ENCODE results near the gene FBXO28.

Gene FBXO28

GRCh38 chr1:224082146-224082545 is 31.8 kb upstream of the FBXO28 start:
- no peak overlapping the region for H2BK5ac ChIP-seq (ENCODE audit: low read depth, low read length, poor library complexity)
- H3K79me2 ChIP-seq (ENCODE audit: control insufficient read depth, insufficient read depth, low read length, poor library complexity): no peaks in the 10 kb centered on the region
- no peak overlapping the region for H4K12ac ChIP-seq (ENCODE audit: low read depth, low read length)
- no peak overlapping the region for H2BK120ac ChIP-seq (ENCODE audit: insufficient read depth, low read length, poor library complexity)
- no peak for DNase-seq
- H3K23ac ChIP-seq (ENCODE audit: low read length): no peak overlapping the region
- no peak overlapping the region for H2AK5ac ChIP-seq (ENCODE audit: low read length)
- H4K8ac ChIP-seq (ENCODE audit: low read depth, low read length): no peak overlapping the region
- H3K9me3 ChIP-seq (ENCODE audit: insufficient read depth, low read depth, low read length): no peaks in the 10 kb centered on the region
- H4K91ac ChIP-seq (ENCODE audit: low read depth, low read length): no peak overlapping the region
- H3K79me1 ChIP-seq (ENCODE audit: low read length): no peaks in the 10 kb centered on the region
- H3K4ac ChIP-seq (ENCODE audit: low read depth, low read length): no peak overlapping the region
- no peak overlapping the region for H3K9ac ChIP-seq (ENCODE audit: low read length)
- H3K27ac ChIP-seq (ENCODE audit: low read depth, low read length): no peak overlapping the region
- H2BK12ac ChIP-seq (ENCODE audit: low read length): no peak overlapping the region
- no CpG with 5 or more reads among the region's 4 CpGs for WGBS (ENCODE audit: extremely low coverage, insufficient coverage, insufficient read length)
- no peaks in the 10 kb centered on the region for H3K36me3 ChIP-seq (ENCODE audit: control insufficient read depth in 1 of 2, insufficient read depth in 2 of 2, low read length in 2 of 2)
- H3K4me3 ChIP-seq (ENCODE audit: low read depth, low read length): no peak overlapping the region
- no peaks in the 10 kb centered on the region for H3K4me1 ChIP-seq (ENCODE audit: control insufficient read depth in 1 of 2, insufficient read depth in 2 of 2, low read length in 2 of 2)
- H3K14ac ChIP-seq (ENCODE audit: low read length): no peak overlapping the region
- no peak overlapping the region for H3K4me2 ChIP-seq (ENCODE audit: low read length)
- H3K18ac ChIP-seq (ENCODE audit: low read length): no peak overlapping the region
- H2AFZ ChIP-seq (ENCODE audit: insufficient read depth, low read length, poor library complexity): no peak overlapping the region
- H3K27me3 ChIP-seq (ENCODE audit: insufficient read depth, low read length): no peaks in the 10 kb centered on the region

- no peaks in the 10 kb centered on the region for H3K79me1 ChIP-seq (ENCODE audit: low read length)
Observed at GRCh38 chr1:224084867-224085266, 29.0 kb upstream of the FBXO28 start.

GRCh38 chr1:224085421-224086108 is 28.3 kb upstream of the FBXO28 start:
- H2AK5ac ChIP-seq (ENCODE audit: low read length): no peak overlapping the region
- H3K4me1 ChIP-seq (ENCODE audit: control insufficient read depth in 1 of 2, insufficient read depth in 2 of 2, low read length in 2 of 2): no peaks in the 10 kb centered on the region
- H3K4me2 ChIP-seq (ENCODE audit: low read length): no peak overlapping the region
- H3K23ac ChIP-seq (ENCODE audit: low read length): no peak overlapping the region
- no peak overlapping the region for H3K4me3 ChIP-seq (ENCODE audit: low read depth, low read length)
- no peak overlapping the region for H2AFZ ChIP-seq (ENCODE audit: insufficient read depth, low read length, poor library complexity)
- no peak overlapping the region for H4K91ac ChIP-seq (ENCODE audit: low read depth, low read length)
- no CpG with 5 or more reads among the region's 4 CpGs for WGBS (ENCODE audit: extremely low coverage, insufficient coverage, insufficient read length)
- no peaks in the 10 kb centered on the region for H3K79me2 ChIP-seq (ENCODE audit: control insufficient read depth, insufficient read depth, low read length, poor library complexity)
- no peak for DNase-seq
- H3K9ac ChIP-seq (ENCODE audit: low read length): no peak overlapping the region
- no peak overlapping the region for H4K8ac ChIP-seq (ENCODE audit: low read depth, low read length)
- no peak overlapping the region for H2BK12ac ChIP-seq (ENCODE audit: low read length)
- H2BK120ac ChIP-seq (ENCODE audit: insufficient read depth, low read length, poor library complexity): no peak overlapping the region
- no peak overlapping the region for H3K4ac ChIP-seq (ENCODE audit: low read depth, low read length)
- no peak overlapping the region for H3K14ac ChIP-seq (ENCODE audit: low read length)
- H3K18ac ChIP-seq (ENCODE audit: low read length): no peak overlapping the region
- H3K9me3 ChIP-seq (ENCODE audit: insufficient read depth, low read depth, low read length): no peaks in the 10 kb centered on the region
- no peaks in the 10 kb centered on the region for H3K79me1 ChIP-seq (ENCODE audit: low read length)
- no peak overlapping the region for H4K12ac ChIP-seq (ENCODE audit: low read depth, low read length)
- H3K27me3 ChIP-seq (ENCODE audit: insufficient read depth, low read length): no peaks in the 10 kb centered on the region
- H3K36me3 ChIP-seq (ENCODE audit: control insufficient read depth in 1 of 2, insufficient read depth in 2 of 2, low read length in 2 of 2): no peaks in the 10 kb centered on the region
- H2BK5ac ChIP-seq (ENCODE audit: low read depth, low read length, poor library complexity): no peak overlapping the region
- no peak overlapping the region for H3K27ac ChIP-seq (ENCODE audit: low read depth, low read length)

More at GRCh38 chr1:224084867-224085266, 29.0 kb upstream of the FBXO28 start:
- Histone ChIP-seq H4K12ac (ENCODE audit: low read depth, low read length) (no peak overlapping the region), H3K9me3 (ENCODE audit: insufficient read depth, low read depth, low read length) (no peaks in the 10 kb centered on the region), H2BK12ac (ENCODE audit: low read length) (no peak overlapping the region), H3K27me3 (ENCODE audit: insufficient read depth, low read length) (no peaks in the 10 kb centered on the region), H2BK5ac (ENCODE audit: low read depth, low read length, poor library complexity) (no peak overlapping the region), H3K4ac (ENCODE audit: low read depth, low read length) (no peak overlapping the region), H2BK120ac (ENCODE audit: insufficient read depth, low read length, poor library complexity) (no peak overlapping the region), H3K27ac (ENCODE audit: low read depth, low read length) (no peak overlapping the region), H3K4me2 (ENCODE audit: low read length) (no peak overlapping the region), H3K18ac (ENCODE audit: low read length) (no peak overlapping the region), H3K79me2 (ENCODE audit: control insufficient read depth, insufficient read depth, low read length, poor library complexity) (no peaks in the 10 kb centered on the region), H2AK5ac (ENCODE audit: low read length) (no peak overlapping the region), H3K14ac (ENCODE audit: low read length) (no peak overlapping the region), H4K91ac (ENCODE audit: low read depth, low read length) (no peak overlapping the region), H3K36me3 (ENCODE audit: control insufficient read depth in 1 of 2, insufficient read depth in 2 of 2, low read length in 2 of 2) (no peaks in the 10 kb centered on the region), H2AFZ (ENCODE audit: insufficient read depth, low read length, poor library complexity) (no peak overlapping the region), H3K23ac (ENCODE audit: low read length) (no peak overlapping the region), H3K4me1 (ENCODE audit: control insufficient read depth in 1 of 2, insufficient read depth in 2 of 2, low read length in 2 of 2) (no peaks in the 10 kb centered on the region), H4K8ac (ENCODE audit: low read depth, low read length) (no peak overlapping the region), H3K9ac (ENCODE audit: low read length) (no peak overlapping the region), H3K4me3 (ENCODE audit: low read depth, low read length) (no peak overlapping the region)
- no peak for DNase-seq
- no CpG with 5 or more reads among the region's 4 CpGs for WGBS (ENCODE audit: extremely low coverage, insufficient coverage, insufficient read length)

GRCh38 chr1:224087286-224087794 is 26.6 kb upstream of the FBXO28 start:
- no peak overlapping the region for H3K9ac ChIP-seq (ENCODE audit: low read length)
- no peaks in the 10 kb centered on the region for H3K79me1 ChIP-seq (ENCODE audit: low read length)
- H2AK5ac ChIP-seq (ENCODE audit: low read length): no peak overlapping the region
- H3K23ac ChIP-seq (ENCODE audit: low read length): no peak overlapping the region
- H3K4me2 ChIP-seq (ENCODE audit: low read length): no peak overlapping the region
- H4K91ac ChIP-seq (ENCODE audit: low read depth, low read length): no peak overlapping the region
- H3K14ac ChIP-seq (ENCODE audit: low read length): no peak overlapping the region
- no peak overlapping the region for H4K8ac ChIP-seq (ENCODE audit: low read depth, low read length)
- no peaks in the 10 kb centered on the region for H3K36me3 ChIP-seq (ENCODE audit: control insufficient read depth in 1 of 2, insufficient read depth in 2 of 2, low read length in 2 of 2)
- H3K27me3 ChIP-seq (ENCODE audit: insufficient read depth, low read length): no peaks in the 10 kb centered on the region
- no peak for DNase-seq
- H3K4me3 ChIP-seq (ENCODE audit: low read depth, low read length): no peak overlapping the region
- H2BK120ac ChIP-seq (ENCODE audit: insufficient read depth, low read length, poor library complexity): no peak overlapping the region
- no peak overlapping the region for H3K18ac ChIP-seq (ENCODE audit: low read length)
- H3K79me2 ChIP-seq (ENCODE audit: control insufficient read depth, insufficient read depth, low read length, poor library complexity): no peaks in the 10 kb centered on the region
- H3K27ac ChIP-seq (ENCODE audit: low read depth, low read length): no peak overlapping the region
- no peaks in the 10 kb centered on the region for H3K9me3 ChIP-seq (ENCODE audit: insufficient read depth, low read depth, low read length)
- no peak overlapping the region for H2AFZ ChIP-seq (ENCODE audit: insufficient read depth, low read length, poor library complexity)
- H2BK5ac ChIP-seq (ENCODE audit: low read depth, low read length, poor library complexity): no peak overlapping the region
- no peak overlapping the region for H3K4ac ChIP-seq (ENCODE audit: low read depth, low read length)
- no peak overlapping the region for H2BK12ac ChIP-seq (ENCODE audit: low read length)
- no CpG with 5 or more reads among the region's 2 CpGs for WGBS (ENCODE audit: extremely low coverage, insufficient coverage, insufficient read length)
- no peaks in the 10 kb centered on the region for H3K4me1 ChIP-seq (ENCODE audit: control insufficient read depth in 1 of 2, insufficient read depth in 2 of 2, low read length in 2 of 2)
- no peak overlapping the region for H4K12ac ChIP-seq (ENCODE audit: low read depth, low read length)
